ENCODE results near the gene CDH13. TPM values are rescaled to one million over a fixed set of nuclear protein-coding genes. Genes with fewer than 3 reads are reported as not detected.

The CDH13 gene
- total RNA-seq, 4 donors from 2014 or later = 3.1 to 13.5 (median 8.9) TPM

DNA sequence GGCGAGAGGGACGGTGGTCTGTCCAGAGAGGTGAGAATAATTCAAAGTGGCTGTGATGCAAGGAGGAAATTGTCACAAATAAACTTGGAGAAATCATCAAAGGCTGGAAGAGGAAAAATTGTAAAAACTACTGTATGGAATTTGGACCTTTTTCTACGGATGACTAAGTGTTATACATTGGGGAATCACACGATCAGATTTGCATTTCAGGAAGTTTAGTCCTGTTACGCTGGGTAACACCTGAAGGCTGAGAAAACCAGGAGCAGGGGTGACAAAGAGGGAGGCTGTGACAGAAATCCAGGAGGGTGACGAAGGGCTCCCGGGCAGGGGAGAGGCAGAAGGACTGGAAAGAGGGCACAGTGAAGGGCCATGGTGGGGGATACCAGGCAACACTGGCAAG, 511.7 kb downstream of the CDH13 start:
- TF ChIP-seq EP300 (IDR thresholded peaks at IDR 0.05) (no peak), POLR2AphosphoS5 (IDR thresholded peaks at IDR 0.05) (no peak), POLR2A (IDR thresholded peaks at IDR 0.05; ENCODE audit: low read depth) (no peak)
- TF ChIP-seq, protein P1, sequence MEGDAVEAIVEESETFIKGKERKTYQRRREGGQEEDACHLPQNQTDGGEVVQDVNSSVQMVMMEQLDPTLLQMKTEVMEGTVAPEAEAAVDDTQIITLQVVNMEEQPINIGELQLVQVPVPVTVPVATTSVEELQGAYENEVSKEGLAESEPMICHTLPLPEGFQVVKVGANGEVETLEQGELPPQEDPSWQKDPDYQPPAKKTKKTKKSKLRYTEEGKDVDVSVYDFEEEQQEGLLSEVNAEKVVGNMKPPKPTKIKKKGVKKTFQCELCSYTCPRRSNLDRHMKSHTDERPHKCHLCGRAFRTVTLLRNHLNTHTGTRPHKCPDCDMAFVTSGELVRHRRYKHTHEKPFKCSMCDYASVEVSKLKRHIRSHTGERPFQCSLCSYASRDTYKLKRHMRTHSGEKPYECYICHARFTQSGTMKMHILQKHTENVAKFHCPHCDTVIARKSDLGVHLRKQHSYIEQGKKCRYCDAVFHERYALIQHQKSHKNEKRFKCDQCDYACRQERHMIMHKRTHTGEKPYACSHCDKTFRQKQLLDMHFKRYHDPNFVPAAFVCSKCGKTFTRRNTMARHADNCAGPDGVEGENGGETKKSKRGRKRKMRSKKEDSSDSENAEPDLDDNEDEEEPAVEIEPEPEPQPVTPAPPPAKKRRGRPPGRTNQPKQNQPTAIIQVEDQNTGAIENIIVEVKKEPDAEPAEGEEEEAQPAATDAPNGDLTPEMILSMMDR (IDR thresholded peaks at IDR 0.05) = no peak
- no peak for DNase-seq (ENCODE audit: extremely low spot score)
- H3K9me3 ChIP-seq = no peaks in the 10 kb centered on the region
- intact Hi-C loops (cut with DNase I) = no loop called here
- no peaks in the 10 kb centered on the region for H3K27me3 ChIP-seq
- WGBS = 87% methylated on average over 7 of the region's 7 CpGs
- no peak overlapping the region for H3K4me3 ChIP-seq
- peaks cover 0 to 5% (median 0%) of the 10 kb centered on the region in 4 donors for H3K4me1 ChIP-seq
- no peaks in the 10 kb centered on the region for H3K36me3 ChIP-seq
- no peak overlapping the region for H3K27ac ChIP-seq (replicated peaks in 1 of 4)

- H3K4me3 ChIP-seq = no peak overlapping the region
- intact Hi-C loops (cut with DNase I) = no loop called here
- H3K27ac ChIP-seq (replicated peaks in 1 of 4) = no peak overlapping the region
- no peaks in the 10 kb centered on the region for H3K36me3 ChIP-seq
- peaks cover 0 to 5% (median 0%) of the 10 kb centered on the region in 4 donors for H3K4me1 ChIP-seq
- TF ChIP-seq POLR2AphosphoS5 (IDR thresholded peaks at IDR 0.05) = no peak
- no peak for TF ChIP-seq POLR2A (IDR thresholded peaks at IDR 0.05; ENCODE audit: low read depth)
- TF ChIP-seq EP300 (IDR thresholded peaks at IDR 0.05) = no peak
- TF ChIP-seq, protein P1 (IDR thresholded peaks at IDR 0.05) = no peak
- H3K9me3 ChIP-seq = no peaks in the 10 kb centered on the region
- no peak for DNase-seq (ENCODE audit: extremely low spot score)
- no peaks in the 10 kb centered on the region for H3K27me3 ChIP-seq
- WGBS = 89% methylated on average over 8 of the region's 8 CpGs
Measured at GRCh38 chr16:83138976-83139690, 512.4 kb downstream of the CDH13 start.

DNA sequence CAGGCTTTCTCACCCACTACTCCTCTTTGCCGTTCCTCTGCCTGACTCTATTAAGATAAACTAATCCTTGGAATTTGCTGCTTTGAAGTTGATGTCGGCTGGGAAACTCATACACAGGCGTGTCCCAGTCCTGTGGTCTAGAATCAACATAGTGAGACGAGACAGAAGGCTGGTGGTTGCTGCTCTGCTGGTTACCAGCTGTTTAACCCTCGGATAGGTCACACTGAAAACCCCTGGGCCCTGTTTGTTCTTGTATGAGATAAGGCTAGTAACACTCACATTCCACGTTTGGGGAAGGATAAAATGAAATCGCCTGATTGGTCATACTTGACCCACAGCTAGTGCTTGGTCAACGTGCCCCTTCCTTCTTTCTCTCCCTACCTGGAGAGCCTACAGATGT, 517.0 kb downstream of the CDH13 start:
- intact Hi-C loops (cut with DNase I) = no loop called here
- no peaks in the 10 kb centered on the region for H3K9me3 ChIP-seq
- no peaks in the 10 kb centered on the region for H3K4me1 ChIP-seq
- DNase-seq (ENCODE audit: extremely low spot score) = no peak
- TF ChIP-seq, protein P1 (IDR thresholded peaks at IDR 0.05) = no peak
- TF ChIP-seq POLR2AphosphoS5 (IDR thresholded peaks at IDR 0.05) (no peak), EP300 (IDR thresholded peaks at IDR 0.05) (no peak), POLR2A (IDR thresholded peaks at IDR 0.05; ENCODE audit: low read depth) (no peak)
- 42% methylated on average over 8 of the region's 8 CpGs for WGBS
- H3K27ac ChIP-seq (replicated peaks in 1 of 4) = no peak overlapping the region
- H3K36me3 ChIP-seq = no peaks in the 10 kb centered on the region
- H3K27me3 ChIP-seq = no peaks in the 10 kb centered on the region
- no peak overlapping the region for H3K4me3 ChIP-seq

GRCh38 chr16:83145297-83145696, 518.5 kb downstream of the CDH13 start:
- TF ChIP-seq, protein P1 (IDR thresholded peaks at IDR 0.05) = no peak
- no peak for TF ChIP-seq POLR2AphosphoS5 (IDR thresholded peaks at IDR 0.05)
- TF ChIP-seq EP300 (IDR thresholded peaks at IDR 0.05) = no peak
- no peak for TF ChIP-seq POLR2A (IDR thresholded peaks at IDR 0.05; ENCODE audit: low read depth)
- no peaks in the 10 kb centered on the region for H3K27me3 ChIP-seq
- H3K4me1 ChIP-seq = no peaks in the 10 kb centered on the region
- 79% methylated on average over 5 of the region's 5 CpGs for WGBS
- H3K4me3 ChIP-seq = no peak overlapping the region
- no peaks in the 10 kb centered on the region for H3K9me3 ChIP-seq
- no peak overlapping the region for H3K27ac ChIP-seq (replicated peaks in 1 of 4)
- intact Hi-C loops (cut with DNase I) = no loop called here
- no peaks in the 10 kb centered on the region for H3K36me3 ChIP-seq
- DNase-seq (ENCODE audit: extremely low spot score) = no peak

- no peaks in the 10 kb centered on the region for H3K27me3 ChIP-seq
Measured at GRCh38 chr16:83147244-83147643, 520.5 kb downstream of the CDH13 start.

More at GRCh38 chr16:83147244-83147643, 520.5 kb downstream of the CDH13 start:
- no peaks in the 10 kb centered on the region for H3K9me3 ChIP-seq
- H3K4me1 ChIP-seq = no peaks in the 10 kb centered on the region
- intact Hi-C loops (cut with DNase I) = no loop called here
- no peak overlapping the region for H3K4me3 ChIP-seq
- no peaks in the 10 kb centered on the region for H3K36me3 ChIP-seq
- TF ChIP-seq EP300 (IDR thresholded peaks at IDR 0.05) (no peak), POLR2AphosphoS5 (IDR thresholded peaks at IDR 0.05) (no peak), POLR2A (IDR thresholded peaks at IDR 0.05; ENCODE audit: low read depth) (no peak)
- TF ChIP-seq, protein P1 (IDR thresholded peaks at IDR 0.05) = no peak
- 60% methylated on average over 6 of the region's 6 CpGs for WGBS
- H3K27ac ChIP-seq (replicated peaks in 1 of 4) = no peak overlapping the region
- DNase-seq (ENCODE audit: extremely low spot score) = no peak

Data from esophagus muscularis mucosa (tissue), 4 donors.